NCI-H1694 (cell line): Measurements from ENCODE around the gene KRTAP4-8.
"Not testable (repeated sequence)": the region's sequence is repeated elsewhere in the genome, so short reads cannot be mapped to it uniquely, and the experiment has no call there.

Experiments
- DNase-seq: peaks from one replicate; lab custom pipeline; 2025; lab: John Stamatoyannopoulos, UW

The KRTAP4-8 gene

GRCh38 chr17:41098042-41098441 lies at the start of gene KRTAP4-8:
TSS of gene KRTAP4-8 (minus strand) at chr17:41098142. CDS start at chr17:41098084, 58 bp downstream.
- no peak for DNase-seq

DNA sequence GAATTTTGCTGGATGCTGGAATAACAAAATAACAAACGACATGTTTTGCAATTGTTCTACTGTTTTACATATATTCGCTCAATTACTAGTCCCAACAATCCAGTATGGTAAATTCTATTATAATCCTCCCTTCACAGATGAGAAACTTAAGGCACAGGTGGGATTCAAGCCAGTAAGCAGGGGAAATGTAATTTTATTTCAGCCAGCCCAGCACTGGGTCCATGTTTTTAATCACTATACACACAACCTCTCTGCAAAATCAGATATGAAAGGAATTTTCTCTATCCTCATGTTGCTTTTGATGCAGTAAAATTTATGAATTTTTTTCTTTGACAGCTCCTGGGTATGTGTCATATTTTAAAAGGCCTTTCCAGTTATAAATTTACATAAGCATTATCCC lies 47.3 kb upstream of the KRTAP4-8 start:
- DNase-seq = no peak

GRCh38 chr17:41144846-41145245 lies 46.9 kb upstream of the KRTAP4-8 start:
- DNase-seq = no peak

DNA sequence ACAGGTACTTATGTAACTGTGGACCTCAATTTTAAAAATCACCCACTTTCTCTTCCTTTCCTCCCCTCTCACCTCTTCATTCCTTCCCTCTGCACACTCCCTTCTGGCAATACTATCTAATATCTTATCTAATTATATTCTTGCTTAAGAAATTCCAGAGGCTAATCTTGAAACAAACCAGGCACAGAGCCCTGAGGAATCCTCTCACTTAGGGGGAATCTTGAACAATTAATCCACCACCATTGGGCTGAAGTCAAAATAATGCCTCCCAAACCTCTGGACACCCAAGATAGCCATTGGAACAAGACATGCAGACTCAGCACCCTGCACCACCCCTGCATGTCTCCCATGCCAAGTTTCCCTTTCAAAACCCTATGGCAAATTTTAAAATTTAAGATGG lies 43.4 kb upstream of the KRTAP4-8 start:
- no peak for DNase-seq

- DNase-seq = no peak
These were observed 42.6 kb upstream of the KRTAP4-8 start, which contains the start of gene KRTAP4-6 for GRCh38 chr17:41140360-41141131. TSS of gene KRTAP4-6 (minus strand) at chr17:41140544. CDS start at chr17:41140487, 57 bp downstream.

GRCh38 chr17:41139865-41140264 lies 41.9 kb upstream of the KRTAP4-8 start:
- DNase-seq = not testable (repeated sequence)

DNA sequence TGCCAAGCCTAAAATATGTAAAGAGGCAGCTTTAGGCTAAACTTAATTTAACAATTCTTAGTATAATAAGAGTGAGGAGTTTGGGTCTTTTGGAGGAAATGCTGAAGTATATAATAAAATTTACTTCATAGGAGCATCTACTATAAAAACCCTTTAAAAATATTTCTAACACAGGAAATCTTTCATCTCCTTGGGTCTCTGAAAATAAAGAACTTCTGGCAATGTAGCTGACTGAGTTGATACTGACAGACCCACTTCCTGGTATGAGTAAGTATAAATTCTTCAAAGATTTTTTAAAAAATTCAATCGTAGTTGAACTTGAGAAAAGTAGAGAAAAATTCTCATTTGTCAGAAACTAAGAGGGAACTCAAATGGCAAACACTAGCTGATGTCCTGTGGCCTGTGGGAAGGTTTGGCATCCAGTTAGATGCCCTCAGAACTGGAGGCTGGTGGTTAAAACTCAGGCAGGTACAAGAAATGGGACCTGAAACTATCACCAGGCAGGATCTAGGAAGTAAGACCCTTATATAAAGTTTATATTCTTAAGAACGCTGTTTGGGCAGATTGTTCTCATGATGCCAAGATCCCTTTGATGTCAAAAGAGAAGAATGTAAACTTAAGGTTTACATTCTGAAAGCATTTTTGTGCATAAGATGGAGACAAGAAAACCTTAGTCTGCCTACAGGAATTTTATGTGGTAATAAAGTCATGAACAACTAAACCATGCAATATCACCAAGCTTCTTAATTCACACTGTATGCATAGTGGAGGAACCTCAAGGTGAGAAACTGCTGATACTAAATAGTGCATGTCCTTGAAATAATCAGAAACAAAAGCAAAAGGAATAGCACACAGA lies 36.2 kb upstream of the KRTAP4-8 start:
- no peak for DNase-seq

- DNase-seq = no peak
These were observed 34.0 kb upstream of the KRTAP4-8 start for GRCh38 chr17:41131979-41132378.

DNA sequence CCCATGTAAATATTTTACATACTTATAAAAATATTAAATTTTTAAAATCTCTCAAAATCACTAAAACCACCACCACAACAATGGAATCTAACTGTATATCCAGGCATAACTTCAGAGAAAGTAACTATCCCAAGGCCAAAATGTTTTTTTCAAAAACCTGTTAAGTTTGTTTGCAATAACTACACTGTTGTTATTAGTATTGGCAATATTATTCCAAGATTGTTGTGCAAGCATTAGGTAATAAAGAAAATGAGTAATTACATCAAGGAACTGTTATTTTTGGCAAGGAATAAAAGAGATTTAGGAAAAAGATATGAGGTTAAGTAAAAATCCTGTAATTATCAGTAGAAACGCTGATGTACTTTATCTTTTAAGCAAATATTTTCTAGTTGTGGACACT lies 29.4 kb upstream of the KRTAP4-8 start:
- no peak for DNase-seq

DNA sequence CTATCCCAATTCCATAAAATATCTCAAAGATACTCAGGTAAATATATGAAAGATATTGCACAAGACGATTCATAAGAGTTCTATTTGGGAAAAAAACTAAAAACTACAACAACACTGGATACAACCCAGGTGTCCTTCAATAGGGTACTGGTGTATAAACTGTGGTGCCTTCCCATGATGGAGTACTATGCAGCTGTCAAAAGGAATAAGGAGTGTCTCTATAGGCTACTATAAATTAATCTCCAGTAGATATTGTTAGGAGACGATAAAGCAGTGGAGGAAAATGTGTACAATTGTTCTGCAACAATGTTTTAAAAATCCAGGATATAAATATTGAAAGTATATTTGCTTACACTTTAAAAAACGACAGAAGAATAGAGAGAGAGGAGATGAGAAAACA lies 28.5 kb upstream of the KRTAP4-8 start:
- DNase-seq = no peak

DNA sequence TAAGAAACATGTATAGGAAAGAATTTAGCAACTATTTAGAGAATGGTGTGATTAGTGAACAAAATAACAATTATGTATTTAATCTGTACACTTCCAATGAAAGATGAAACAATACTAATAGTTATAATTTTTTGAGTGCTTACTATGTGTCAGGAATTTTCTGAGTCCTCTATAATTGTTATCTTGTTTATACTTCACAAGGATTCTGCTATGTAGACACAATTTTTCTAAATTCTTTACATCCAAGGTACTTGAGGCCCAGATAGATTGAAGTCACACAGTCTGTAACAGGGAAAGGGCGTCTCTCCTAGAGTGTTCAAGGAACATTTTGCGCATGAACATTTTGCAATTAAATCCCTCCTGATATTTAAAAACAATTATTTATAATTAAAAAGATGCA lies 27.1 kb upstream of the KRTAP4-8 start:
- DNase-seq = no peak

- not testable (repeated sequence) for DNase-seq
These were observed 26.0 kb upstream of the KRTAP4-8 start, which contains the start of gene KRTAP4-12 for GRCh38 chr17:41123991-41124371. TSS of gene KRTAP4-12 (minus strand) at chr17:41124182. CDS start at chr17:41124122, 60 bp downstream.

GRCh38 chr17:41123292-41123990 lies 25.5 kb upstream of the KRTAP4-8 start:
- DNase-seq = not testable (repeated sequence)

- DNase-seq = no peak
These were observed 23.8 kb upstream of the KRTAP4-8 start for GRCh38 chr17:41121742-41122141.

DNA sequence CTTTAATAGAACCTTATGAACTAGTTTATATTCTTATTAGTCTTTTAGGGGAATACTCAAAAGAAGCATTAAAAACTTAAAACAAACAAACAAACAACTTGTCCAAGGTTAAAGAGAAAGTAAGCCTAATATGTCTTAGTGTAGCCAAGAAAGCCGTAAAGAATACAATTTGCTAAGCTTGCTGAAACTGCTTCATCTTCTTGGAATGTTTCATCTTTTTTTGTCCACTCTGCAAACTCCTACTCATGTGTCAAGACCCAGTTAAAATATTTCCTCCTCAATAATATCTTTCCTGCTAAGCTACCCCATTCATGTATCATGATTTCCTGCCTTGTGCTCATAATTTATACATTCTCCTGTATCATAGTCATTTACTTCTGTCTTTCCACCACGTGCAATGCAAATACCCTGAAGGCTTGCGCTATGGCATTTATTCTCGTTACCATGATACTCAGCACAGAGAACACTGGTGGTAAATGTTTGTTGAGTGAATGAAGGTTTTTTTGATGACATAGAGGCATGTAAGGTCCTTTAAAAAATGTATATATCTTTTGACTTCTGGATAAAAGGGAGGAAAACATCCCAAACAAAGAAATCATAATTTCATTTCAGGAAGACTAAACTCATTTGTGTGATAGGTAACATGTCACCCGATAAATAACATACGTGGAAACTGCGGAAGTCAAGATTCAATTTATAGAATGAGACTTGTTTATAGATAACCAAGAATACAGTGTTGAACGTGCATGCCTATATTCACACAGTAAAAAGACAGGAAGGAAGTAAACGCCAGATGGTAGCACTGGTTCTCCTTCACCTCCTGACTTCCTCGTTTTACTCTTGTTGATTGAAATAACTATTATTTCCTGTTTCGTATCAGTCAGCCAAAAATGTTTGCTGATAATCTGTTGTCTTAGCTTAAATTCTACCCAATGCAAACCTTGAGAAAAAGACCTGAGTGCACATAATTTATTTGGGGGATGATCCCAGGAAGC lies 22.1 kb upstream of the KRTAP4-8 start:
- not testable (repeated sequence) for DNase-seq

- DNase-seq = no peak
These were observed 20.8 kb upstream of the KRTAP4-8 start for GRCh38 chr17:41118721-41119120.

DNA sequence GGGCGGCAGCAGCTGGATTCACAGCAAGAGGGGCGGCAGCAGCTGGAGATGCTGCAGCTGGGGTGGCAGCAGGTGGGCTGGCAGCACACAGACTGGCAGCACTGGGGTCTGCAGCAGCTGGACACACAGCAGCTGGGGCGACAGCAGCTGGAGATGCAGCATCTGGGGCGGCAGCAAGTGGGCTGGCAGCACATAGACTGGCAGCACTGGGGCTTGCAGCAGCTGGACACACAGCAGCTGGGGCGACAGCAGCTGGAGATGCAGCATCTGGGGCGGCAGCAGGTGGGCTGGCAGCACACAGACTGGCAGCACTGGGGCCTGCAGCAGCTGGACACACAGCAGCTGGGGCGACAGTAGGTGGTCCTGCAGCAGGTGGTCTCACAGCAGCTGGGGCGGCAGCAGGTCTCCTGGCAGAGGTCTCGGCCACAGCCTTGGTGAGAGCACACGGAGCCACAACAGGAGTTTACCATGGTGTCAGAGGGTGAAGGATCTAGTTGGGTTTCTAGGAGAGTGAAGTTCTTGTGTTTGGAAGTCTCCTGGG lies 20.0 kb upstream of the KRTAP4-8 start, which contains the start of gene KRTAP4-11:
KRTAP4-11 (minus strand) TSS at position 528 of the 541 bp plus-strand sequence; CDS start at position 470, 58 bp downstream.
- not testable (repeated sequence) for DNase-seq

DNA sequence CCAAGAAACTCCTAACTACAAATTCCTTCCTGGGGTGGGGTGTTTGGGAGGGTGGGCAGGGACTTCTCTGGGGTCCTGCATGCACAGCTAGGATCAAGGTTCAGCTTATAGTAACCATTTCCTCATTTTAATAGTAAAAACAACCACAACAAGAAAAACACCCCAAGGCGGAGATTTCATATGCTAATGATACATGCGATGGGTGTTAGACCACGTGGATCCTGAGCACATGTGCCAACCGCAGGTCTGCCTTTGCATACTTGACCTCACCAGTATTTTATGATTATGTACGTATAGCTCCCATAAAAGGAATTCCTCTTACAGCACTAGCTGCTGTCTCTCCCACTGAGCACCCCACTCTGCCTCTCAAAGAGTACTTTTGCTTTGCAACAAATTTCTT lies 18.4 kb upstream of the KRTAP4-8 start:
- DNase-seq = no peak

- DNase-seq = no peak
These were observed 13.4 kb upstream of the KRTAP4-8 start for GRCh38 chr17:41111151-41111885.
